ENCODE data around the gene ACTL7A.
"Not testable (repeated sequence)": the region's sequence is repeated elsewhere in the genome, so short reads cannot be mapped to it uniquely, and the experiment has no call there.

Gene ACTL7A, protein sequence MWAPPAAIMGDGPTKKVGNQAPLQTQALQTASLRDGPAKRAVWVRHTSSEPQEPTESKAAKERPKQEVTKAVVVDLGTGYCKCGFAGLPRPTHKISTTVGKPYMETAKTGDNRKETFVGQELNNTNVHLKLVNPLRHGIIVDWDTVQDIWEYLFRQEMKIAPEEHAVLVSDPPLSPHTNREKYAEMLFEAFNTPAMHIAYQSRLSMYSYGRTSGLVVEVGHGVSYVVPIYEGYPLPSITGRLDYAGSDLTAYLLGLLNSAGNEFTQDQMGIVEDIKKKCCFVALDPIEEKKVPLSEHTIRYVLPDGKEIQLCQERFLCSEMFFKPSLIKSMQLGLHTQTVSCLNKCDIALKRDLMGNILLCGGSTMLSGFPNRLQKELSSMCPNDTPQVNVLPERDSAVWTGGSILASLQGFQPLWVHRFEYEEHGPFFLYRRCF

DNA sequence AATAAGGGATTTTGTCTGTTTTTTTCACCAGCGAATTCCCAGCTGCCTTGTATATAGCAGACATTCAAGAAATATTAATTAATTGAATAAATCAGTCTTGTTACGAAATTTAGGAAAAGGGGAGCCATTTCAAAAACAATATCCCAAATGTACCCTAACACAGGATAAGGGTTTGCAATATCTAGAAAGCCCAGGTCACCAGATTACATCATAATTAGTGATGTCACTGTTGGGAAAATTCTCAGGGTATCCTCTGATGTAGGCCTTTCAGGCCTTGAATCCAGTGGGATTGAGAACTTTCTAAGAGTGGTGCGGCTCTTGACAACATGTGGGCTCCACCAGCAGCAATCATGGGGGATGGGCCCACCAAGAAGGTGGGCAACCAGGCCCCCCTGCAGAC, at the start of gene ACTL7A:
Gene ACTL7A (plus strand): TSS at position 270 of the 400 bp plus-strand sequence. CDS start 57 bp downstream, at position 327.
- no peak for DNase-seq

DNA sequence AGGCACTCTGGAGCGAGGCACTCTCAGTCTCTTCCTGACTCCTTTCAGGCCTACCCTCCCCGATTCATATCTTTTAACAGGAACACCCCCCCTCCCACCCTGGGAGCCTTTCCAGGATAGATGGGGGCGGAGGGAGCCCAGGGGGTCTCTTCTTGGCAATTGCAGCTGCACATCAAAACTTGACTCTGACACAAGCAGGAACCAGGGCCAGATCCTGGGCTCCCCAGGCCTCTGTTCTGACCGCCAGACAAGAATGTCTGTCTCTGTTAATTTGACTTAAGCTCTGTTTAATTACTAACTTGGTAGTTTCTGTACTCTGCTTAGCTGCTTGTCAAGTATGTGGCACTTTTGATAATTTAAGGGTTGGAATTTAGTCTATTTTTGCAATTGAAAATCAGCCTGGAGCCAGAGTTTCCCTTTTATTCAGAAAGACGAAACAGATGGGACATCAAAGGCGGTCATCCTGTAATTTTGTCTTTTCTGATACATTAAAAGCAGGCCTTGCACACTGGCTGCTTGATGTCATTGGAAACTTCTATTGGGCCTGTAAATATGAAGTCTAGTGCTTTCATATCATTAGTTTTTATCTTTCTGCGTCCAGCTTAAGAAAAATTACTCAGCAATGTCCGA, 49.6 kb upstream of the ACTL7A start:
- DNase-seq: no peak

DNA sequence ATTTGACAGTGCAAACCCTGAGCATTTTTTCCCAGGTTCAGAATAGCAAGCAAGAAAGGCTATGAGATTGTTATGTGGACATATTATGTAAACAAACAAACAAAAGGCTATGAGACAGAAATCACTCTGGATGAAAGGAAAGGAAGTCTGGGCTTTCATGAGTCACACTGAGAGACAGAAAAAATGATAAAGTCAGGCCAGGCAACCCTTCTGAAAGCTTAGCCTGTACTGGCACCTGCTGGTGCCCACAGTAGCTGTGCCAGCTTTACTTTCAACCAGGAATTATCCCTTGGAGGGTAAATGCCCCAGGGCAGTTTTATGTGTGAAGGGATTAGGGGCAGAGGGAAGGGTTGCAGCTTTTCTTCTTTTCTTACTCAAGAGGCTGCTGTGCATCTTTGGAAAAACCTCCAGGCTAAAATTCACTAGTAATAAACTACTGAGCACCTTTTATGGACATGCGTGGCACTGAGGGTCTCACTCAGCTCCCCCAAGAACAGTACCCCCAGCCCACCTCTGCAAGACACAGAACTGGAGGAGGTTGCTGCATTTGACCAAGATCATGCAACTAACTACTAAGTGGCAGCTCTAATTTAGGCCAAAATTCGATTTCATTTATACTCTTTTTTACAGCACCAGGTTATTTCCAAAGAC, 48.0 kb upstream of the ACTL7A start:
- DNase-seq: peak; percentile 68

DNA sequence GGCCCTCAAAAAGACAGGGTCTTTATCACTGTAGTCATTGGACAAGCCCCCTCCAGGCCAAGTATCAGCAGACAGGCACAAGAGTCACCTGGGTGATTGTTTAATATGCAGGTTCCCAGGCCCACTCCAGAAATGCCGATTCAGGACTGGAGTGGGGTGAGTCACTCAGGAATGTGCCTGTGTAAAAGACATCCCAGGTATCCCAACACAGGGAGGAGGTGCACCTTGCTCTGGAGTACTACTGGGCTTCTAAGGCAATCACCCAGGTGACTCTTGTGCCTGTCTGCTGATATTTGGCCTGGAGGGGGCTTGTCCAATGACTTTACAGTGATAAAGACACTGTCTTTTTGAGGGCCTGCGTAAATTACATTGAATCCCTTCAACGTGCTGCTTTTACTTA, 46.9 kb upstream of the ACTL7A start:
- DNase-seq: no peak

DNA sequence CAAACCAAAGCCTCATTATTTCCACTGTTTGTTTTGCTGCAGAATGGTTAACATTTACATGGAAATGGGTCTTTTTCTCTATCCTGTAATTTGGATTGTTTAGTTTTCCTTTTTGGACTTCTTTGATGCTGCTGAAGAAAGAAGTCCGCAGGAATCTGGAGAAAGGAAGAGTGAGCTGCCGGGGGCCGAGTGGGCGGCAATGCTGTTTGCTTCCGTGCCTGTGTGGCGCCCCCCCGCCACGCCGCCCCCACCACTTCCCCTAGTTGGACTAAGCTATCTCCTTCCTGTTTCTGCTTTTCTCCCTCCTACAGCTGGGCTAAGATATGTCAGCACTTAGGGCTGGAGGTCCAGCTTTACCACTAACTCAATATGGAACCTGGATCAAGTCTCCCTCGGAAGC, 46.0 kb upstream of the ACTL7A start:
- DNase-seq: no peak

DNA sequence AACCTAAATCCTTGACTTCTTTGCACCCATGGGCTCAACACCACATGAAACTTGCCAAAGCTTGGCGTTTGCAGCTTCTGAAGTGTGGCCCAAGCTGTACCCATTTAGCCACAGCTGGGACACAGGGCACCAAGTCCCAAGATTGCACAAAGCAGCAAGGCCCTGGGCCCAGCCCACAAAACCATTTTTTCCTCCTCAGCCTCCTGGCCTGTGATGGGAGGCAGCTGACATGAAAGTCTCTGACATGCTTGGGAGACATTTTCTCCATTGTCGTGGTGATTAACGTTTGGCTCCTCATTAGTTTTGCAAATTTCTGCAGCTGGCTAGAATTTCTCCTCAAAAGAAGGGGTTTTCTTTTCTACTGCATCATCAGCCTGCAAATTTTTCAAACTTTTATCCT, 38.2 kb upstream of the ACTL7A start:
- DNase-seq: no peak

DNA sequence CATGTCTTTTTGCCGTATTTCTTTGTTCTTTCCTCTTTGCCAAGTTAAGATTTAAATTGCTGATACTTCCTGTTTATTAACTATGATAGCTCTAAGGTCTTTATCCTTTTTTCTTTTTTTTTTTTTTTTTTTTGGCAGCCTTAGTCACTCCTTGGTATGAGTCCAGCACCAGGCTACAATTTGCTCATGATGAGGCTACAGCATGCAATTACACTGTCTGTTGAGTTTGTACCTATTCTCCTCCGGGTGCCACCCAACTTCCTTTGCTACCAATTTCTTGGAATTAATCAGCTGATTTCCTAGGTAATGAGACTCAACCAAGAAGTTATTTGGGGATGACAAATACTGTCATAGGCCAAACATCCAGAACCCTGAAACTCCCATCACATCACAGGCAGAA, 31.8 kb upstream of the ACTL7A start:
- no peak for DNase-seq

DNA sequence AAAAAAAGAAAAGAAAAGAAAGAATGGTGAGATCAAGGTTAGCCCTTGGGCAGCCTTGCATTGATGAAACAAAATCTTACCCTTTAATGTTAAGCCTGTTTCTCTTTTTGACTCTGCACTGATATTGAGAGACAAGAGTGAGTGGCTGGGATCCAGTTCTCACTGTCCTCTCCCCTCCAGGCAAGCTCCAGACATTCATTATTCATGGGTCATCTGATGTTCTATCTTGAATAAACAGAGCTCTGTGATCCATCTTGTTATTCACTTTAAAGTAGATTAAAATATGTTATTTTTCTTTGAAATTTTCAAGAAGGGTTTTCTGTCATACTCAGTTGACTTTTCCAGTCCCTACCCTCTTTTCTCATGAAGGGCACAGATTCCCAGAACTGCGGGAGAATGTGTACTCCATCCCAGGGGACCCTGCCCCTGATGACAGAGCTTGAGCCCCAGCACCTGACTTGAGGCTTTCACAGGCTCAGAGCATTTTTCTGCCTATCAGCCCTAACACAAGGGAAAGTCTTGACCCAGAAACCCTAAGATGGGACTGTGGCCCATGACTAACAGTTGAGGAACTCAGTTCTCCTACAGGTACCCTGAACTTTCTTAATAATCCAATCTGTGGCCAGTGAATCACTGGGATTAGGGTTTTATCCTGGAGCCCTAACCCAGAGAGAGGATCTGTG, 30.4 kb upstream of the ACTL7A start:
- no peak for DNase-seq

DNA sequence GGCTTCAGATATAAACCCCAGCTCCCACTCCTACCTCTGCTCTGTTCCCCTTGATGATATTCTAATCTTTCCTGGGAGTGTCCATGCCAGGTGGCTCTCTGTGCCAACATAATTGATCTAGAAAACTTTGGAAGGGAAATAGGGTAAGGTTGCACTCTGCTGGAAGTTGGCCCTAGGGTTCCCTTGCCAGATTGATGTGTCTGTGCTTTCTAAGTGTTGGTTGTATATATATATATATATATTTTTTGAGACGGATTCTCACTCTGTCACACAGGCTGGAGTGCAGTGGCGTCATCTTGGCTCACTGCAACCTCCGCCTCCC, 29.9 kb upstream of the ACTL7A start:
- DNase-seq: no peak

DNA sequence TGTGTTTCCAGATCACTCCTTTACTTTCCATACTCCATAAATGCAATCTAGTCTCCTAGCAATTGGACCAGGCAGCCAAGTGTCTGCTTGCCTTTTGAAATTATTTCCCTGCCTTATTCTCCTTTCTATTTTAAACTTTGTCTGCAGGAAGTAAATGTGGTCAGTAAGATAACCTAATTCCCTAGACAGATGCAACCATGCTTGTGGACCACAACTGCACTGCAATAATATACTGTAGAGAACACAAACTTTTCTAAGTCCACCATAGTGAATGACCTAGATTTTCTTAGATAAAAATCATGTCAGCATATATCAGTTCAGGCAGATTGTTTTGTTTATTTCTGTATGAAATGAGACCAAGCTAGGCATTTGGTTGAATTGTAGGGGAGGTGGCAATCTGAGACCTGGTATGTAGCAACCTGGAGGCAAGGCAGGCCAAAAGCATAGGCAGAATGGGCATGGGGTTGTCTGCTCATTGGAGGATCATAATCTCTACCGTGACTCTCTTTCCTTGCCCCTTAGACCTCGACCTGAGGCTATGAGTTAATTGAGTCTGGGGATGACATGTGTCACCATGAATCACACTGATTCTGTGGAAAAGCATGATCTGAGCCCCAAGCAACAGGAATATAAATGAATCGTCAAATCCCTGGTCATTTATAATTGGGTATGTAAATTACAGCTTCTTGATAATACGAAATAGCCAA, 27.0 kb upstream of the ACTL7A start:
- no peak for DNase-seq

DNA sequence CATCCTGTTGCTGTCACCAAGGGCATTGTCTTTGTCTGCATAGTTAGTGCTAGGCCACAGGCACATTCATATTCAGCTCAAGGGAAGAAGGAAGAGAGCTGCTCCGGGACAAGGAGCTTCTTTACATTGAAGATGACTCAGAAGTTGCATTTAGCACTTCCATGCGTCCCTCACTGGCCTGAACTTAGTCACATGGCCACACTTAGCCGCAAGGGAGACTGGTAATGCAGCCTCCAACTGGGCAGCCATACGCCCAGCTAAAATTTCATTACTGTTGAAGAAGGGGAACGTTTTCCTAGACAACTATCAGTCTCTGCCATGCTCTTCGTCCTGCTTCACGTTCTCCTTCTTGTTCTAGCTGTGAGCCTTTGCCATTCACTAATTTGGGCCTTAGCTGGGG, 26.2 kb upstream of the ACTL7A start:
- DNase-seq: peak; percentile 28

DNA sequence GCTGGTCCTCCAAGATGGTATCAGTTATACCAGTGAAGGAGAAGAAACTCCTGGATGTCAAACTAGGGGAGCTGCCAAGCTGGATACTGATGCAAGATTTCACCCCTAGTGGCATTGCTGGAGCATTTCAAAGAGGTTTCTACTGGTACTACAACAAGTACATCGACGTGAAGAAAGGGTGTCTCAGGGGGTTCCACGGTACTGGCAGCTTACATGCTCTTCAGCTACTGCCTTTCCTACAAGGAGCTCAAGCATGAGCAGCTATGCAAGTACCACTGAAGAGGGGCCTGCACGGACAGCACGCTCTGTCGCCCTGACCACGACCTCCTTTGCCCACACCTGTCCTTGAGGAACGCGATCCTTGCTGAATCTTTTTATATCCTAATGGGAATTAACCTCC, 25.7 kb upstream of the ACTL7A start:
- no peak for DNase-seq

DNA sequence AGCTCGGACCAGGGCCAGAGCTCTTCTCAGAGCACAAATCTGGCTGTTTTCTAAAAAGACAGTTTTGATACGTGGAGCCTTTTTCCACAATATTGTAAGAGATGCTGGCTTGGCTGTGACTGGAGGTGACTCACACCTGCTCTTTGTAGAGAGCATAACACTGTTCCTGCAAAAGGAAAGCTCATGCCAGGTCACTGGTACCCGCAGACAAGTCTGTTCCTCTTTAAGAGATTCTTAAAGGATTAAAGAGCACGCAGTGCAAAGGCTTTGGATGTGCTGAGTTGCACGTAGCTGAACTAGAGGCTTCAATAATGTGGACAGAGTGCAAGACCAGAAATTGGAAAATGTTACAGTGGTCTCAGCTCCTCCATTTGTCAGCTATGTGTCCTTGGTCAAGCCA, 25.3 kb upstream of the ACTL7A start:
- no peak for DNase-seq

DNA sequence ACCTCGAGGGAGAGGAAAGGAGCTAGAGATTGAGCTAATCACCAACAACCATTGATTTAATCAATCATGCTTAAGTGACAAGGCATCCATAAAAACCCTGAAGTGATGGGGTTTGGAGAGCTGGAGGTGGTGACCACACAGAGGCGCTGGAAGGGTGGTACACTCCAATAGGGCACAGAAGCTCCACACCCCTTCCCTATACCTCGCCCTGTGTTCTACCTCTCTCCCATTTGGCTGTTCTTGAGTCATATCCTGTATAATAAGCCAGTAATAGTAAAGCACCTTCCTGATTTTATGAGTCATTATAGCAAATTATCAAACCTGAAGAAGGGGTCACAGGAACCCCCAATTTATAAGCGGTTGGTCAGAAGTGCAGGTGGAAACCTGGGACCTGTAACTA, 24.5 kb upstream of the ACTL7A start:
- no peak for DNase-seq

DNA sequence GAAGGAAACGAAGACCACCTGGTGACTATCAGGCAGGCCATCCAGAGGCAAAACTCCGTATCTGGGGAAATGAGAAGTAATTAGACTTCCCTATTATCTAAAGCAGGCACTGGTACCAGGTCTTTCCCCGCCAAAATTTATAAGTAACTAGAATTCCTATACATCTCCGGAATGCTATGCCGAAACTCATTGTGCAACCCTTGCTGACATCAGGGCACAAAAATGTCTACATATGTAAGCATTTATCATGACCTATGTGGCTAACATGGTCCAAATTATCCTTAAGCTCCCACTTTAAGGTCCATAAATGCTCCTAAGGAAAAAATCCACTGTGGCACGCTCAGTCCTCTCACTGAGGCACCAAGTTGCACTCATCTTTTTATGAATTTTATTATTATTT, 24.0 kb upstream of the ACTL7A start:
- DNase-seq: no peak

DNA sequence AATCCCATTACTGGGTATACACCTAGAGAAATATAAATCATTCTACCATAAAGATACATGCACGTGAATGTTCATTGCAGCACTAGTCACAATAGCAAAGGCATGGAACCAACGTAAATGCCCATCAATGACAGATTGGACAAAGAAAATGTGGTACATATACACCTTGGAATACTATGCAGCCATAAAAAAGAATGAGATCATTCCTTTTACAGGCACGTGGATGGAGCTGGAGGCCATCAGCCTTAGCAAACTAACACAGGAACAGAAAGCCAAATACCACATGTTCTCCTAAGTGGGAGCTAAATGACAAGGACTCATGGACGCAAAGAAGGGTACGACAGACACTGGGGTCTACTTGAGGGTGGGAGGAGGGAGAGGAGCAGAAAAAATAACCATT, 22.5 kb upstream of the ACTL7A start:
- DNase-seq: not testable (repeated sequence)

DNA sequence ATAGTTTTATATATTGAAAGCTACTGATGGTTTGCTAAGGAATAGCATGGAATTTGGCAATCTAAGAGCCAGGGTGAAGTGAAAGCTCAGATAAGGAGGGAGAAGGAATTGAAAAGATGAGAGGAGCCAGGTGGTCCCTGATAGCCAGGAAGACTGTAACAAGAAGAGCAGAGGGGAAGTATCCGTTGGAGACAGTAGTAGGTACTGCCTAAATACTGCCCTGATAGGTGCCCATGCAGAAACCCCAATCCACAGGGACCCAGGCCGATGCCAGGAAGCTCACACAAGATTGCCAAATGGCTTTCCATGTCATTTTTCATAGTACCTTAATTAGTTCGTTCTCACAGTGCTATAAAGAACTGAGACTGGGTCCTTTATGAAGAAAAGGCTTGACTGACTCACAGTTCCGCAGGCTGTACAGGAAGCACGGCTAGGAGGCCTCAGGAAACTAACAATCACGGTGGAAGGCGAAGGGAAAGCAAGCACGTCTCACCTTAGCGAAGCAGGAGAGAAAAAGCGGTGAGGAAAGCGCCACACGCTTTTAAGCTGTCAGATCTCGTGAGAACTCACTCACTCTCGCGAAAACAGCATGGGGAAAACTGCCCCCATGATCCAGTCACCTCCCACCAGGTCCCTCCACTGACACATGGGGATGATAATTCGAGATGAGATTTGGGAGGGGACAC, 19.3 kb upstream of the ACTL7A start:
- no peak for DNase-seq

DNA sequence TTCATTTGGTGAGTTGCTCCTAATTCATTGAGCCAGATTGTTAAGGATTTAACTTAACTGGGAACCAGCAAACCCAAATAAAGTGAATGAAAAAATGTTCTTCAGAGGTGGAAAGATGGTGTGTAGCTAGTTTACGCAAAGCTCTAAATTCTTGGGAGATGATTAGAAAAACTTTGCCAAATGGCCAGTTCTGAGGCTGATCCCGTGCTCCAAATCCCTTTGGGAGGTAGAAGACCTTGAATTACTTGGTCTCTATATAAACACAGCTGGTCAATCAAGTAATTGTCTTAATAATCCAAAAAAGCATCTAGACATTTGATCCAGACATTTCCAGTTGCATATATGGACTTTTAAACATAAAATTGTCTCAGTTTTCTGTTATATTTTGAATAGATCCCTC, 17.7 kb upstream of the ACTL7A start:
- DNase-seq: no peak

DNA sequence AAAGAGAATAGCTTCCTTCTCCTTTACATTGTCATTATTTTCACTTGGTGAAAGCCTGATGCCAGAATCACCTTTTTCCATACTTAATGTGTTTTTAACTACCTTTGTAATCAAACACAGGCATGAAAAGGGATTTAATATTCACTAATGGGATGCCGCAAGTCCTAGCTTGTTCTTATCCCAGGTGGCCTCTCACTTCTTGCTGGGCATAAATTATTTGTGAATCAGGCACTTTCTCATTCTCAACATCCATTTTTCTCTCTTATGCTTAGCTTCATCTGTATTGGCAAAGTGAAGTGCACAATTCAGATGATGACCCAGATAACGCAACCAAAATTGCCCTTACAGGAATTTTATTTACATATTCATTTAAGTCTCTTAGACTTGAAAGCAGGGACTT, 17.2 kb upstream of the ACTL7A start:
- DNase-seq: no peak

DNA sequence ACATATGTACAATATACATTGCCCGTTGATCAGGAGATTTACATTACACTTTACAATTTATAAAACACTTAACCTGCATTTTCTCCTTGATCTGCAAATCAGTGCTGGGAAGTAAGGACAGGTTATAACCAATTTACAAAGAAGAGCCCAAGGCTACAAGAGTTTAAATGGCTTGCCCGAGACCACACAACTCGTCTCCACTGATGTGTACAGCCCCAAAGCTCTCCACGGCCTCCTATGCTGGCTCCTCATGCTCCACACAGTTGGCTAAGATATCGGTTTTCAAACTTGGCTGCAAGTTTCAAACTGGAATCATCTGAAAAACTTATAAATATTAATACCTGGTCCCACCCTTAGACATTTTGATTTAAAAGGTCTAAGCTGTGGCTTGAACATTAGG, 16.6 kb upstream of the ACTL7A start:
- DNase-seq: no peak

DNA sequence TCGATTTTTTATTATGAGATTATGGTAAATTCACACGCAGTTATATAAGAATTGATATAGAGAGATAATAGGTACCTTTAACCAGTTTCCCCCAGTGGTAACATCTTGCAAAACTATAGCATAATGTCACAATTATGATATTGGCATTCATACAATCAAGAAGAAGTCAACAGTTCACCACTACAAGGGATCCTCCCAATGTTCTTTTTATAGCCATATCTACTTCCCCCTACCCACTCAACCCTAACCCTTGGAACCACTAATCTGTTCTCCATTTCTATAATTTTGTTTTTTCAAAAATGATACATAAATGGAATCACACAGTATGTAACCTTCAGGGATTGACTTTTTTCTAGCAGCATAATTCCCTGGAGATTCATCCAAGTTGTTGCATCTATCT, 16.1 kb upstream of the ACTL7A start:
- DNase-seq: no peak

DNA sequence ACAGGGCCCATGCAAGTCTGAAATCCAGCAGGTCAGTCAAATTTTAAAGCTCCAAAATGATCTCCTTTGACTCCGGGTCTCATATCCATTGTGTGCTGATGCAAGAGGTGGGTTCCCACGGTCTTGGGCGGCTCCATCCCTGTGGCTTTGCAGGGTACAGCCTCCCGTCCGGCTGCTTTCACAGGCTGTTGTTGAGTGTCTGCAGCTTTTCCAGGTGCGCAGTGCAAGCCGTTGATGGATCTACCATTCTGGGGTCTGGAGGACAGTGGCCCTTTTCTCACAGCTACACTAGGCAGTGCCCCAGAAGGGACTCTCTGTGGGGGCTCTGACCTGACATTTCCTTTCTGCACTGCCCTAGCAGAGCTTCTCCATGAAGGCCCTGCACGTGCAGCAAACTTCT, 13.8 kb upstream of the ACTL7A start:
- DNase-seq: not testable (repeated sequence)

Measured in T1000 (cell line).